ENCODE data around the gene HRC. TPM values are rescaled to one million over a fixed set of nuclear protein-coding genes. Genes with fewer than 3 reads are reported as not detected.
"Not testable (repeated sequence)": the region's sequence is repeated elsewhere in the genome, so short reads cannot be mapped to it uniquely, and the experiment has no call there.

The HRC gene
- total RNA-seq, 1 donor from 2014 or later: 2.1 TPM

DNA sequence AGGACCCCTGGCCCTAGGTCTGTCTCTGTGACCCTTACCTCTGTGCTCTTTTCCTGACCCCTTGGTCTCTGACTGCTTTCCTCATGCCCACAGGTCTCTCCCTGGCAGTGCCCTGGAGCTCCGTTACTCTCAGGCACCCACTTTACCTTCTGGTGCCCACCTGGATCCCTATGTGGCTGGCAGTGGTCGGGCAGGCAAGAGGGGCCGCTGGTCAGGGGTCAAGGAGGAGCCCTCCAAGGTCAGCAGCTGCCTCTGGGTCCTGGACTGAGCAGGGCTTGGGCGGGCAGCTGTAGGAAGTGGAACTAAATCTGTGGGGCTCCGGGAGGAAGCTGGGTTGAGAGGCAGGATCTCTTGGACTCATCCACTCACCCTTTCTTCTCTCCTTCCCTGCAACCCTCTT lies 19.5 kb downstream of the HRC start:
- DNase-seq (ENCODE audit: low spot score): no peak

- peak; percentile 80 for DNase-seq (ENCODE audit: low spot score)
Observed at GRCh38 chr19:49133621-49134454, 21.4 kb downstream of the HRC start.

- no peak for DNase-seq (ENCODE audit: low spot score)
Observed at GRCh38 chr19:49132974-49133609, 22.1 kb downstream of the HRC start.

DNA sequence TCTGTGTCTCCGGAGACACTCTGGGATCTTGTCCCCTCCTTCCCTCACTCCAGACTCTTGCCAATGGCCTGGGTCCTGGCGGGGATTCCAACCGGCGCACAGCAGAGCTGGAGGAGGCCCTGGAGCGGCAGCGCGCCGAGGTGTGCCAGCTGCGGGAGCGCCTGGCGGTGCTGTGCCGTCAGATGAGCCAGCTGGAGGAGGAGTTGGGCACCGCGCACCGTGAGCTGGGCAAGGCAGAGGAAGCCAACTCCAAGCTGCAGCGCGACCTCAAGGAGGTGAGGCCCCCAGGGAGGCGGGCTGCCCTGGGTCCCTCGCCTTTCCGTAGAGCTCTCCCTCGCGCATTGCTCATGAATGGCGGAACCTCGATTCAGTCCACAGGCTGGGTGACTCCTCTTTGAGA lies 24.9 kb downstream of the HRC start:
- no peak for DNase-seq (ENCODE audit: low spot score)

DNA sequence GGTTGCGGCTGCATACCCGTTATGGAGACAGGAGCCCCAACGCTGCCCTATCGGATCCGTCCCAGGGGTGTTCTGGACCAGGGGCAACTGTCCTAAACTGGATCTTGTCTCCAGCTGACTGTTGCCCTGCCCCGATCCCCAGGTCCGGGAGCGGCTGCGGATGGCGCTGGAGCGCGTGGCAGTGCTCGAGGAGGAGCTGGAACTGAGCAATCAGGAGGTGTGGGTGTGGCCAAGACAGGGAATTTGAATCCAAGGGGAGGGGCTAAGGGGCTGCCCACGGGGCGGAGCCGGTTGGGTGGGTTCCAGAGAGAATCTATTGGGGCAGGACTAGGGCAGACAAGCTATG lies 26.0 kb downstream of the HRC start:
- DNase-seq (ENCODE audit: low spot score): no peak

GRCh38 chr19:49128545-49129237 lies 26.5 kb downstream of the HRC start:
- no peak for DNase-seq (ENCODE audit: low spot score)

DNA sequence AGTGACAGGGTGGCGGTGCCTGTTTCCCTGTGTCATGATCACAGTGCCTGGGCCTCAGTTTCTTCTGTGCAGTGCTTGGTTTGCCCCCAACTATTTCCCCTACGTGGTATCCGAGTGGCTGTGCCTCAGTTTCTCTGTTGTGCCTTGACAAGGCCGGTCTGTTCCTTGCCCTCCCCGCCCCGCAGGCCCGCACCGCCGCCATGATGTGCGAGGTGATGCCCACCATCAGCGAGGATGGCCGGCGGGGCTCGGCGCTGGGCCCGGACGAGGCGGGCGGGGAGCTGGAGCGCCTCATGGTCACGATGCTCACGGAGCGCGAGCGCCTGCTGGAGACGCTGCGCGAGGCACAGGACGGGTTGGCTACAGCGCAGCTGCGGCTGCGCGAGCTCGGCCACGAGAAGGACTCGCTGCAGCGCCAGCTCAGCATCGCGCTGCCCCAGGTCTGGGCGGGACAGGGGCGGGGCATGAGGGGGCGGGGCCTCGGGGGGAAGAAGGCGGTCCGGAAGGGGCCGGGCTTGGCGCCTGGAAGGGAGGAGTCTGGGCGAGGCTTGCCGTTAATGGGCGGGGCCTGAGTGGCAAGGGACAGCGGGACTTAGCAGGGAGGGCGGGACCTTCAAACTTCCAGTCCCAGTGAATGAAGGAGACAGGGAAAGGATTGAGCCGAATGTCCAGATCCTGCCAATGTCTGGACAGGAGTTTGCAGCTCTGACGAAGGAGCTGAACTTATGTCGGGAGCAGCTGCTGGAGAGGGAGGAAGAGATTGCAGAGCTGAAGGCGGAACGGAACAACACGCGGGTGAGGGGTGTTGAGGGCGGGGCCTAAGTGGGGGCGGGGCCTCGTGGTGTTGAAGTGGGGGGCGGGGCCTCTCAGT lies 27.3 kb downstream of the HRC start:
- peak; percentile 96 for DNase-seq (ENCODE audit: low spot score)

DNA sequence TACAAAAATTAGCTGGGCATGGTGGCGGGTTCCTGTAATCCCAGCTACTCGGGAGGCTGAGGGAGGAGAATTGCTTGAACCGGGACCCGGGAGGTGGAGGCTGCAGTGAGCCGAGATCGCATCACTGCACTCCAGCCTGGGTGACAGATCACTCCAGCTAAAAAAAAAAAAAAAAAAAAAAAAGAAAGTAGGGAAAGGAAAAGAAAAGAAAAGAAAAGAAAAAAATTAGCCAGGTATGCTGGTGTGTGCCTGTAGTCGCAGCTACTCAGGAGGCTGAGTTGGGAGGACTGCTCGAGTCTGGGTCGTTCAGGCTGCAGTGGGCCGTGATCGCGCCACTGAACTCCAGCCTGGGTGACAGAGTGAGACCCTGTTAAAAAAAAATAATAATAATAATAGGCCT lies 28.0 kb downstream of the HRC start:
- DNase-seq (ENCODE audit: low spot score): not testable (repeated sequence)

- DNase-seq (ENCODE audit: low spot score): no peak
Observed at GRCh38 chr19:49126575-49126974, 28.6 kb downstream of the HRC start.

DNA sequence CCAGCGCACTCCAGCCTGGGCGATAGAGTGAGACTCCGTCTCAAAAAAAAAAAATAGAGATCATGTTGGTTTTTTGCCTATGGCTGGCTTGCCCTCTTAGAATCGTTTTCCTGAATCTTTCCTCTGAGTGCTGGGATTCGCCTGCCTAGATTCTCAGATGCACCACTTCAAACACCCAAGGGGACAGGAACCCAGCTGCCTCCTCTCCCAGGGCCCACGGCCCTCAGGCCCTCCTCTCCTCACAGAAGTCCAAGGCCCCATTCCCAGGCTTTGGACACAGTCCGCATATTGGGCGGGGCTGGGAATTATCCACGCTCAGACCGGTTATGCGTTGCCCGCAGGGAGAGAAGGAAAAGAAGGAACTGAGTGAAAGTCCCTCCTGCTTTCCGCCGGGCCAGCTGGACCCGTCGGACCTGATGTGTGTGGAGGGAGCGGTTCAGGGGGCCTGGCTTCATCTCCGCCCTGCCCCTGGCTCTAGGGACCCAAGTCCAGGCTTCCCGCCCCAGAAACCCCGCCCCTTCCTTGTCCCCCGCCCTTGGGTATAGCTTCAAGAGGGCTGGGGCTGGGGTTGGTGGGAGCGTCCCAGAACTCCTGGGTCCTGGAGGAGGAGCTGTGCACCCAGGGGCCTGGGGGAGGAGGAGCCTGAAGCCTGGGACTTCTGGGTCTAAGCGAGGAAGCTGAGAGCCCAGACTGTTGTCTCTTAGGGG lies 30.0 kb downstream of the HRC start:
- DNase-seq (ENCODE audit: low spot score): no peak

GRCh38 chr19:49123285-49123684 lies 31.9 kb downstream of the HRC start:
- DNase-seq (ENCODE audit: low spot score): not testable (repeated sequence)

- DNase-seq (ENCODE audit: low spot score): not testable (repeated sequence)
Observed at GRCh38 chr19:49121841-49122240, 33.4 kb downstream of the HRC start.

- no peak for DNase-seq (ENCODE audit: low spot score)
Observed at GRCh38 chr19:49120868-49121267, 34.3 kb downstream of the HRC start.

DNA sequence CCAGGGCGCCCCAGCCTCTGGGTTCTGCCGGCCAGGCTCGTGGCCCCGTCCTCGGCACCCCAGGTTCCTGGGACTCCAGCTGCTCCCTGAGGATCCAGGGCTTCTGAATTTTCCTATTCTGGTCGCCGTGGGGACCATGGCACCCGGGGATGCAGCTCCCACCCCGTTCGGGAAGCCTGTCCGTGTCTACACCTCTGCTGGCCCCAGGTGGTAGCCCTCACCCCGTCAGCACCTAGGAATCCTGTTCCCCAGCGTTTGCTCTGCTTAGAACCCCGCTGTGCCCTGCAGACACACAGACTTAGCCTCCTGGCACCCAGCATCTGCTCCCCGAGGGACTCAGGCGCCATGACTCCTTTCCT lies 34.9 kb downstream of the HRC start:
- no peak for DNase-seq (ENCODE audit: low spot score)

- peak; percentile 63 for DNase-seq (ENCODE audit: low spot score)
Observed at GRCh38 chr19:49119411-49120324, 35.5 kb downstream of the HRC start, which contains the start of gene PPFIA3. TSS of gene PPFIA3 (plus strand) at chr19:49119544. CDS start at chr19:49127874, 8,330 bp downstream.

- peak; percentile 95 for DNase-seq (ENCODE audit: low spot score)
Observed at GRCh38 chr19:49118565-49119410, 36.4 kb downstream of the HRC start, which contains the start of gene C19orf73. TSS of gene C19orf73 (minus strand) at chr19:49119143. CDS start at chr19:49119022, 121 bp downstream.

GRCh38 chr19:49117677-49118564 lies 37.3 kb downstream of the HRC start:
- no peak for DNase-seq (ENCODE audit: low spot score)

GRCh38 chr19:49116544-49116943 lies 38.7 kb downstream of the HRC start:
- DNase-seq (ENCODE audit: low spot score): no peak
